IPS DF 6.9 (cell line): Measurements from ENCODE around the gene L3MBTL1.
"Not testable (repeated sequence)": the region's sequence is repeated elsewhere in the genome, so short reads cannot be mapped to it uniquely, and the experiment has no call there.

ENCODE experiments used
- DNase-seq: peaks from one replicate; pipeline ENCODE4 v3.0.0-alpha.2; 2013; ENCODE audit warnings: low read depth, low spot score
- H3K27ac ChIP-seq: one replicate; pipeline ENCODE4 v1.5.1; 2013; ENCODE audit warnings: low read length, control low read depth
- H3K27me3 ChIP-seq: 2 replicates; pipeline ENCODE4 v1.6.1; 2013; ENCODE audit warnings: mild to moderate bottlenecking, low read length; ENCODE audit not compliant: control insufficient read depth, insufficient read depth
- H3K36me3 ChIP-seq: 2 replicates; pipeline ENCODE4 v1.6.1; 2013; ENCODE audit warnings: low read length; ENCODE audit not compliant: control insufficient read depth, insufficient read depth
- H3K4me1 ChIP-seq: 2 replicates; pipeline ENCODE4 v1.6.1; 2013; ENCODE audit warnings: low read length; ENCODE audit not compliant: control insufficient read depth, insufficient read depth
- H3K4me3 ChIP-seq: 2 replicates; pipeline ENCODE4 v1.5.1; 2013; ENCODE audit warnings: mild to moderate bottlenecking, low read length
- H3K9me3 ChIP-seq: 2 replicates; pipeline ENCODE4 v1.6.1; 2013; ENCODE audit warnings: low read length, inconsistent platforms; ENCODE audit not compliant: control insufficient read depth, insufficient read depth
- WGBS: extraction: QIAGEN DNeasy Blood & Tissue Kit; methylation state at CpG from one replicate; pipeline ENCODE4 v1.1.7; 2013; ENCODE audit warnings: mixed read lengths, missing lambda C conversion rate; ENCODE audit not compliant: insufficient read length, insufficient coverage; 5-methylcytosine and 5-hydroxymethylcytosine counted together

Gene L3MBTL1

DNA sequence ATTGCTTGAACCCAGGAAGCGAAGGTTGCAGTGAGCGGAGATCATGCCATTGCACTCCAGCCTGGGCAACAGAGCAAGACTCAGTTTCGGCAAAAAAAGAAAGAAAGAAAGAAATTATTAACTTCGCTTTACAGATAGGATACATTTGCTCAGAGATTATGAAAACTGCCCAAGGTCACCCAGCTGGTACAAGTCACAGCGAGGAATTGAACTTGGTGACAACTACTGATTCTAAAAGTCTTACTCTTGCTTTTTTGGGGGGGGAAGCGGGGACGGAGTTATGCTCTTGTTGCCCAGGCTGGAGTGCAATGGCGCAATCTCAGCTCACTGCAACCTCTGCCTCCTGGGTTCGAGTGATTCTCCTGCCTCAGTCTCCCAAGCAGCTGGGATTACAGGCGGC, 81.0 kb downstream of the L3MBTL1 start:
- not testable (repeated sequence) for H3K4me1 ChIP-seq, DNase-seq, H3K4me3 ChIP-seq, H3K27me3 ChIP-seq, H3K9me3 ChIP-seq, H3K36me3 ChIP-seq, H3K27ac ChIP-seq
- no CpG with 5 or more reads among the region's 10 CpGs for WGBS

DNA sequence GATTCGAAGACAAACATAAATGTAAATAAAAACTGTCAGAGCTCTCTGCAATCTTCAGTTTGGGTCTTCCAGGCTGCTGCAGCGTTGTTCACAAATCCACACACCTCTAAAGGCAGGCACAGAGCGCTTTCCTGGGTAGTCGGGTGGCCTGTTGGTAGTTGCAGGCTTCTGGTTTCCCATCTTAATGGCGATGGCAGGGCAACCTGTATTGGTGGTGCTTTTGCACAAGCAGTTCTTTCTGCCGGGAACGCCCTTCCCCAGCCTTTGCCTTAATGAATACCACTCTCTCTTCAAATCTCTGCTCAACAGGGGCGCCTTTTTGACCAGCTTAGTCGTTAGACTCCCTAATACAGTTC, 82.5 kb downstream of the L3MBTL1 start:
- WGBS = no CpG with 5 or more reads among the region's 9 CpGs
- Histone ChIP-seq H3K27ac (no peak overlapping the region), H3K4me1 (no peaks in the 10 kb centered on the region; the same call in 1 of the 2 replicates), H3K4me3 (peak overlapping the region; percentile 61; the same call in 1 of the 2 replicates), H3K36me3 (no peaks in the 10 kb centered on the region), H3K27me3 (no peaks in the 10 kb centered on the region), H3K9me3 (no peaks in the 10 kb centered on the region)
- DNase-seq = no peak

GRCh38 chr20:43590392-43591303, 83.2 kb downstream of the L3MBTL1 start, which contains the start of gene IFT52:
IFT52 (plus strand) TSS chr20:43590937; CDS start chr20:43594699, 3,762 bp downstream.
- H3K4me3 ChIP-seq = peak within 1 kb of the TSS; percentile 61
- WGBS = no CpG with 5 or more reads among the region's 68 CpGs
- no peak within 1 kb of the TSS for H3K27ac ChIP-seq
- DNase-seq = peak; percentile 89
- H3K4me1 ChIP-seq = no peaks in the 10 kb centered on the region; the same call in 1 of the 2 replicates
- no peaks in the 10 kb centered on the region for H3K36me3 ChIP-seq
- no peaks in the 10 kb centered on the region for H3K9me3 ChIP-seq
- no peaks in the 10 kb centered on the region for H3K27me3 ChIP-seq
